Ovary (tissue), 9 donors: ENCODE data around the gene CREB1. TPM values are rescaled to one million over a fixed set of nuclear protein-coding genes. Genes with fewer than 3 reads are reported as not detected.

ENCODE experiments used
- DNase-seq, 5 donors: peaks; one replicate each; pipeline ENCODE4 v3.0.0-alpha.2; 2019 to 2020
- H3K27ac ChIP-seq, 2 donors: fragments of 200-600 bp; one replicate each; pipeline versions ENCODE4 v1.5.1 to v1.8.0; 2019 to 2022
- H3K27me3 ChIP-seq: fragments of 200-600 bp; one replicate; pipeline ENCODE4 v1.8.0; 2022
- H3K36me3 ChIP-seq: fragments of 200-600 bp; sonication (generic); one replicate; pipeline ENCODE4 v1.5.1; 2019
- H3K4me1 ChIP-seq: one replicate; pipeline ENCODE4 v1.8.1; 2013; ENCODE audit warnings: mild to moderate bottlenecking, moderate library complexity; ENCODE audit not compliant: insufficient read depth
- H3K4me3 ChIP-seq: fragments of 200-600 bp; sonication (generic); one replicate; pipeline ENCODE4 v1.5.1; 2017
- H3K9me3 ChIP-seq, 2 donors: fragments of 200-600 bp in 1 of 2; sonication (generic) in 1 of 2; one replicate each; pipeline versions ENCODE4 v1.5.1 to v1.8.1; 2013 to 2019; ENCODE audit warnings: mild to moderate bottlenecking in 1 of 2, moderate library complexity in 1 of 2
- EP300 ChIP-seq: sonication (generic); formaldehyde crosslinking; IDR thresholded peaks from one replicate; pipeline ENCODE4 v1.6.1; 2017; ENCODE audit warnings: antibody characterized with exemption
- POLR2A ChIP-seq: fragments of 450-650 bp; IDR thresholded peaks from one replicate; pipeline ENCODE4 v1.6.1; 2017; ENCODE audit warnings: antibody characterized with exemption, mild to moderate bottlenecking, moderate library complexity
- WGBS, 3 donors: extraction: QIAGEN DNeasy Blood & Tissue Kit in 1 of 3; methylation state at CpG; one replicate each; pipeline versions ENCODE4 v1.1.5 to v1.1.7; 2013 to 2017; 5-methylcytosine and 5-hydroxymethylcytosine counted together
- intact Hi-C, 4 donors: fragments of 100-400 bp; cut with DNase I; formaldehyde crosslinking; loops; one replicate each; pipeline versions ENCODE4 v1.11.0 to v1.15.1; 2022 to 2023
- polyA plus RNA-seq, 2 donors: library from polyadenylated mRNA; stranded (reverse); fragments of 200-250 nt in 1 of 2; fragments of 350-450 nt in 1 of 2; fragmentation: Illumina TruSeq in 1 of 2; extraction: RNeasy Lipid Tissue Mini Kit (QIAGEN cat#74804) in 1 of 2; gene quantifications; one replicate each; pipeline ENCODE4 v1.2.3, GENCODE V29; 2013 to 2014
- total RNA-seq, 7 donors: library from RNA; depleted of rRNA in 2 of 7; stranded (reverse); fragments of >200 nt in 2 of 7; fragmentation: NEBNext Ultra II Directional in 3 of 7; extraction: Animal tissue kit (Norgen Biotek cat#: 25700) in 3 of 7; gene quantifications; one replicate each; pipeline versions ENCODE4 v1.1.0 to v1.2.4, GENCODE V29; 2016 to 2023
- TF ChIP-seq, protein P1 (sequence below), 3 donors: fragments of 450-650 bp in 2 of 3; fragments of 200-600 bp in 1 of 3; IDR thresholded peaks; one replicate each; pipeline versions ENCODE4 v1.5.1 to v1.8.0; 2016 to 2022; ENCODE audit warnings: antibody characterized with exemption in 3 of 3, mild to moderate bottlenecking in 1 of 3
- donor health status: DM: no; HTN: no; CAD: no; lungs with moderate emphysema.
- donor health status: DM: no; HTN: no; CAD: no.
- donor health status: Bipolar disorder and iron deficiency.
- donor health status: DM: yes; HTN: yes; CAD: no.
- donor health status: DM: no; HTN: no; CAD: no.
- donor health status: DM: yes; HTN: yes; CAD: no.

The CREB1 gene
- total and polyA plus RNA-seq, 9 donors, result 10.8 to 79.6 (median 60.2) TPM

DNA sequence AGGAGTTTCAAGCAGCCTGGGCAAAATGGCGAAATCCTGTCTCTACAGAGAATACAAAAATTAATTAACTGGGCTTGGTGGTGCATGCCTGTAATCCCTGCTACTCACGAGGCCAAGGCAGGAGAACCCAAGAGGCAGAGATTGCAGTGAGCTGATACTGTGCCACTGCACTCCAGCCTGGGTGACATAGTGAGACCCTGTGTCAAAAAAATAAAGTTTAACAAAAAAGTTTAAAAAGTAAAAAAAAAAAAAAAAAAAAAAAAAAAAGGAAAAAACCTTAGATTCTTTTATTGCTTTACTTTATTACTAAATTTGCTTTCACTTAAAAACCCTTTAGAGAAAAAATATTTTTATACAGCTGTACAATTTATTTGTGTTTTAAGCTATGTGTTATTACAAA is 10.7 kb downstream of the CREB1 start:
- 48 to 96% (median 93%) methylated on average over 2 of the region's 2 CpGs for WGBS, 3 donors
- intact Hi-C loops, result no loop called here

DNA sequence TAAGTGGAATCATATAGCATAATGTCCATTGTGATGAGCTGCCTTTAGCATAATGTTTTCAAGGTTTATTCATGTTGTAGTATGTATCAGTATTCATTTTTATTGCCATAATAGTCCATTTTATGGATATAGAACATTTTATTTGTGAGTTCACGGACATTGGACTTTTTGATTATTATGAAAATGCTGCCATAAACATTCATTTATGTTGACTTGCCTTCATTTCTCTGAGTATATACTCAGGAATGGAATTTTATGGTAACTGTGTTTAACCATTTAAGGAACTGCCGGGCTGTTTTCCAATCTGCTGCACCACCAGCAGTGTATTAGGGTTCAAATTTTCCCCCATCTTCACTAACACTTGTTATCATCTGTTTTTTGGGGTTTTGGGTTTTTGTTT is 12.2 kb downstream of the CREB1 start:
- no peak overlapping the region for H3K27ac ChIP-seq
- peaks cover 6% of the 10 kb centered on the region for H3K4me1 ChIP-seq
- intact Hi-C loops, result no loop called here
- no peaks in the 10 kb centered on the region for H3K9me3 ChIP-seq
- 98% methylated on average over 2 of the region's 2 CpGs for WGBS, 3 donors
- TF ChIP-seq, protein P1, sequence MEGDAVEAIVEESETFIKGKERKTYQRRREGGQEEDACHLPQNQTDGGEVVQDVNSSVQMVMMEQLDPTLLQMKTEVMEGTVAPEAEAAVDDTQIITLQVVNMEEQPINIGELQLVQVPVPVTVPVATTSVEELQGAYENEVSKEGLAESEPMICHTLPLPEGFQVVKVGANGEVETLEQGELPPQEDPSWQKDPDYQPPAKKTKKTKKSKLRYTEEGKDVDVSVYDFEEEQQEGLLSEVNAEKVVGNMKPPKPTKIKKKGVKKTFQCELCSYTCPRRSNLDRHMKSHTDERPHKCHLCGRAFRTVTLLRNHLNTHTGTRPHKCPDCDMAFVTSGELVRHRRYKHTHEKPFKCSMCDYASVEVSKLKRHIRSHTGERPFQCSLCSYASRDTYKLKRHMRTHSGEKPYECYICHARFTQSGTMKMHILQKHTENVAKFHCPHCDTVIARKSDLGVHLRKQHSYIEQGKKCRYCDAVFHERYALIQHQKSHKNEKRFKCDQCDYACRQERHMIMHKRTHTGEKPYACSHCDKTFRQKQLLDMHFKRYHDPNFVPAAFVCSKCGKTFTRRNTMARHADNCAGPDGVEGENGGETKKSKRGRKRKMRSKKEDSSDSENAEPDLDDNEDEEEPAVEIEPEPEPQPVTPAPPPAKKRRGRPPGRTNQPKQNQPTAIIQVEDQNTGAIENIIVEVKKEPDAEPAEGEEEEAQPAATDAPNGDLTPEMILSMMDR (IDR thresholded peaks at IDR 0.05), result no peak
- no peak for TF ChIP-seq EP300
- TF ChIP-seq POLR2A, result no peak
- no peak overlapping the region for H3K4me3 ChIP-seq
- no peak for DNase-seq
- H3K27me3 ChIP-seq, result no peaks in the 10 kb centered on the region
- no peaks in the 10 kb centered on the region for H3K36me3 ChIP-seq

More for the DNA sequence above, 10.7 kb downstream of the CREB1 start:
- H3K36me3 ChIP-seq, result no peaks in the 10 kb centered on the region
- no peak overlapping the region for H3K27ac ChIP-seq
- DNase-seq, result no peak
- H3K4me1 ChIP-seq, result peaks cover 8% of the 10 kb centered on the region
- no peaks in the 10 kb centered on the region for H3K9me3 ChIP-seq
- H3K27me3 ChIP-seq, result no peaks in the 10 kb centered on the region
- TF ChIP-seq, protein P1 (IDR thresholded peaks at IDR 0.05), result no peak
- TF ChIP-seq EP300, result no peak
- no peak for TF ChIP-seq POLR2A
- H3K4me3 ChIP-seq, result no peak overlapping the region

DNA sequence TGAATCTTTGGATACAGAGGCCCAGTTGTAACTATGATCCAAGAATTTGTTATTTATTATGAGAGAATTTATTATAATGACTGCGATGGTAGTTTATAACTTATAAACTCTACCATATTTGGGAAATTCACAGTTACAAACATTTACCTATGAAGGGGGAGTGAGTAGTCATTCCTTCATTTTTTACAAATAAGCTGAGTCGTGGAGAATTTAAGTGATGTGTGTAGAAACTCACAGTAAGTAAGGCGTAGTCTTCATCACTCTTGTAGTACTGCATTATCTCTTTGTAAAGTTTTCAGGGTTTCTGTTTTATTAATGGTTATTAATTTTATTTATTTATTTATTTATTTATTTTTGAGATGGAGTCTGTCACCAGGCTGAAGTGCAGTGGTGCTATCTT is 13.5 kb downstream of the CREB1 start:
- no peaks in the 10 kb centered on the region for H3K36me3 ChIP-seq
- H3K4me3 ChIP-seq, result no peak overlapping the region
- no peak for DNase-seq
- H3K27me3 ChIP-seq, result no peaks in the 10 kb centered on the region
- peaks cover 6% of the 10 kb centered on the region for H3K4me1 ChIP-seq
- H3K27ac ChIP-seq, result no peak overlapping the region
- TF ChIP-seq, protein P1 (IDR thresholded peaks at IDR 0.05), result no peak
- TF ChIP-seq POLR2A (no peak), EP300 (no peak)
- 95 to 98% (median 96%) methylated on average over 3 of the region's 3 CpGs for WGBS, 3 donors
- no peaks in the 10 kb centered on the region for H3K9me3 ChIP-seq
- intact Hi-C loops, result no loop called here

DNA sequence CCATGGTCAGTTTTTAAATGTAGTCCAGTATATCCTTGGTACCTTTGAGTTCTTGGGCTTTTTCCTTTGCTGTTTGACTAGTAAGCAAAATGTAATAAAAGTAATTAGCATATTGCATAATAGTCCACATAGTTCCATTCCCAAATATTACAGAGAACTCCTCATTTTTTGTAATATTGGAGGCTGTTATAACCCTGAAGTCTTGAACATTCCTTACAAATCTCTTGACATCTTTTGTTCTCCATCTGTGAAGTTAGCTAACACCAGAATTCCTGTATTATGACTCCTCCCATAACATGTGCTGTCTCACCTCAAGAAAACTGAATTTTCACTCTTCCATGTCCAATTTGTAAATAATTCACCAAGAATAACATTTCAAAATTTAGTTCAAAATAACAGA is 17.1 kb downstream of the CREB1 start:
- DNase-seq, result no peak
- no peaks in the 10 kb centered on the region for H3K27me3 ChIP-seq
- no peak overlapping the region for H3K4me3 ChIP-seq
- no peak overlapping the region for H3K27ac ChIP-seq
- TF ChIP-seq EP300 (no peak), POLR2A (no peak)
- TF ChIP-seq, protein P1 (IDR thresholded peaks at IDR 0.05), result no peak
- H3K9me3 ChIP-seq, result no peaks in the 10 kb centered on the region
- H3K36me3 ChIP-seq, result no peaks in the 10 kb centered on the region
- H3K4me1 ChIP-seq, result peaks cover 5% of the 10 kb centered on the region
- intact Hi-C loops, result no loop called here

DNA sequence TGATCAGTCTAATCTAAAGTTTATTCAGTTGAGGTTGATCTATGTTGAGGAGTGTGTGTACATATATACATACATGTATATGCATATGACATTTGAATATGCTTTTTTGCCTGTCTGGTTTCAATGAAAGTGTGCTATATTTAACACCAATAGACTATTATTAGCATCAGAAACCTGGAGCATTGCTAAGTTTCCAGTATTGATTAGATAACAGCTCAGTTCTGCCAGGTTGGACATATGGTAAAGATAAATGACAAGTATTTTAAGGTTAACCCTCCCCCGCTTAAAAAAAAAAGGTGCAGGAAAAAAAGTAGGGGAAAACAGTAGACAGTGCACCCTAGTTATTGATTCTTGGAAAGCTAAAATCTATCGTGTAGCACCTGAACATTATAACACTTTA is 19.4 kb downstream of the CREB1 start:
- Histone ChIP-seq H3K27me3 (no peaks in the 10 kb centered on the region), H3K36me3 (no peaks in the 10 kb centered on the region), H3K4me1 (peaks cover 5% of the 10 kb centered on the region), H3K4me3 (no peak overlapping the region), H3K27ac (no peak overlapping the region), H3K9me3 (no peaks in the 10 kb centered on the region)
- no peak for DNase-seq
- 39 to 57% (median 47%) methylated on average over 2 of the region's 2 CpGs for WGBS, 3 donors
- intact Hi-C loops, result no loop called here
- TF ChIP-seq POLR2A, result no peak
- TF ChIP-seq EP300, result no peak
- TF ChIP-seq, protein P1 (IDR thresholded peaks at IDR 0.05), result no peak
